H1 (cell line): ENCODE results near the gene DDX51. TPM values are rescaled to one million over a fixed set of nuclear protein-coding genes. Genes with fewer than 3 reads are reported as not detected.
A peak's percentile ranks its signal among the peaks of the same experiment; 100 is the strongest.

Experiments used
- CTCF ChIA-PET: fragments of 300-600 bp; sonication (Branson Sonifier 250); formaldehyde crosslinking; loops from one replicate; lab custom pipeline; 2021; ENCODE audit not compliant: partially characterized antibody; lab: Charles Lee
- POLR2A ChIA-PET: fragments of 300-600 bp; sonication (Branson Sonifier 250); formaldehyde crosslinking; loops from one replicate; lab custom pipeline; 2021; ENCODE audit warnings: inconsistent platforms; ENCODE audit not compliant: partially characterized antibody; lab: Charles Lee
- DNase-seq, 2 experiments: peaks; one replicate each; pipeline versions ENCODE4 v3.0.0 to v3.0.0-alpha.2; 2010 to 2022; ENCODE audit warnings: low spot score in 2 of 2, low read depth in 1 of 2, mixed read lengths in 1 of 2
- FAIRE-seq: peaks from 2 replicates; lab custom pipeline; 2011; peaks lifted over from hg19 to GRCh38; lab: Jason Lieb, UNC
- H2AFZ ChIP-seq: 2 replicates; pipeline ENCODE4 v1.8.1; 2012; ENCODE audit warnings: low read length, inconsistent platforms
- H2AK5ac ChIP-seq: 2 replicates; pipeline ENCODE4 v1.6.1; 2013; ENCODE audit warnings: low read depth, low read length
- H2BK120ac ChIP-seq: replicated peaks from 2 replicates; pipeline ENCODE3; 2013; ENCODE audit warnings: low read depth, low read length, inconsistent platforms
- H2BK12ac ChIP-seq: 2 replicates; pipeline ENCODE4 v1.6.1; 2013; ENCODE audit warnings: low read depth, low read length
- H2BK15ac ChIP-seq: 2 replicates; pipeline ENCODE4 v1.6.1; 2013; ENCODE audit warnings: low read length
- H2BK20ac ChIP-seq: 2 replicates; pipeline ENCODE4 v1.6.1; 2013; ENCODE audit warnings: low read length
- H2BK5ac ChIP-seq: 2 replicates; pipeline ENCODE4 v1.6.1; 2013; ENCODE audit warnings: low read depth, low read length
- H3K14ac ChIP-seq: 2 replicates; pipeline ENCODE4 v1.6.1; 2013; ENCODE audit warnings: inconsistent platforms; ENCODE audit not compliant: insufficient read length
- H3K18ac ChIP-seq: 2 replicates; pipeline ENCODE4 v1.6.1; 2013; ENCODE audit warnings: low read length; ENCODE audit errors: extremely low read depth
- H3K23ac ChIP-seq: 2 replicates; pipeline ENCODE4 v1.6.1; 2013; ENCODE audit warnings: inconsistent platforms; ENCODE audit not compliant: insufficient read length
- H3K23me2 ChIP-seq: 2 replicates; pipeline ENCODE4 v1.6.1; 2013; ENCODE audit warnings: low read depth, low read length
- H3K27ac ChIP-seq: 2 replicates; pipeline ENCODE4 v1.6.1; 2011; ENCODE audit warnings: low read depth, low read length, inconsistent platforms
- H3K27me3 ChIP-seq, 4 experiments: replicated peaks in 1 of 4; 1 replicate in 1 of 4; 2 replicates in 3 of 4; pipeline versions ENCODE4 v1.6.1 to v1.8.1; 2011 to 2013; ENCODE audit warnings: low read length in 3 of 4, mild to moderate bottlenecking in 3 of 4, inconsistent platforms in 2 of 4, mixed read lengths in 2 of 4, moderate library complexity in 1 of 4; ENCODE audit not compliant: control insufficient read depth in 3 of 4, insufficient read depth in 3 of 4; ENCODE audit errors: extremely low read depth in 1 of 4
- H3K36me3 ChIP-seq, 4 experiments: 2 replicates each; pipeline versions ENCODE4 v1.6.1 to v1.8.1; 2011 to 2013; ENCODE audit warnings: mild to moderate bottlenecking in 4 of 4, low read length in 3 of 4, moderate library complexity in 2 of 4, control low read depth in 1 of 4, inconsistent platforms in 1 of 4; ENCODE audit not compliant: insufficient read depth in 4 of 4, control insufficient read depth in 2 of 4
- H3K4ac ChIP-seq: replicated peaks from 2 replicates; pipeline ENCODE3; 2013; ENCODE audit warnings: low read length, low read depth, mixed read lengths, inconsistent platforms; ENCODE audit not compliant: insufficient read length
- H3K4me1 ChIP-seq, 4 experiments: replicated peaks in 1 of 4; 1 replicate in 1 of 4; 2 replicates in 3 of 4; pipeline versions ENCODE4 v1.6.1 to v1.8.1; 2011 to 2013; ENCODE audit warnings: low read length in 3 of 4, inconsistent platforms in 2 of 4, mixed read lengths in 1 of 4; ENCODE audit not compliant: insufficient read depth in 4 of 4, control insufficient read depth in 3 of 4
- H3K4me2 ChIP-seq, 2 experiments: 2 replicates each; pipeline versions ENCODE4 v1.6.1 to v1.8.1; 2011 to 2013; ENCODE audit warnings: low read depth in 2 of 2, low read length in 2 of 2, control low read depth in 1 of 2, inconsistent platforms in 1 of 2, mild to moderate bottlenecking in 1 of 2; ENCODE audit not compliant: insufficient read depth in 1 of 2
- H3K4me3 ChIP-seq, 4 experiments: fragments of 200-600, 300-600 bp in 1 of 4; sonication (generic), shearing (Covaris generic), sonication (Bioruptor Twin) in 1 of 4; 2 replicates each; pipeline versions ENCODE4 v1.5.1 to v1.8.1; 2011 to 2016; ENCODE audit warnings: low read length in 4 of 4, low read depth in 3 of 4, control low read depth in 2 of 4, inconsistent platforms in 2 of 4, mild to moderate bottlenecking in 2 of 4, mixed read lengths in 1 of 4, moderate library complexity in 1 of 4; ENCODE audit not compliant: insufficient read depth in 2 of 4; ENCODE audit errors: extremely low read depth in 1 of 4
- H3K56ac ChIP-seq: replicated peaks from 2 replicates; pipeline ENCODE3; 2013; ENCODE audit warnings: low read depth, mild to moderate bottlenecking, mixed read lengths, low read length, inconsistent platforms; ENCODE audit not compliant: insufficient read length
- H3K79me1 ChIP-seq: 2 replicates; pipeline ENCODE4 v1.6.1; 2013; ENCODE audit warnings: low read depth, low read length, control low read depth
- H3K79me2 ChIP-seq, 2 experiments: 2 replicates each; pipeline versions ENCODE4 v1.6.1 to v1.8.1; 2012 to 2013; ENCODE audit warnings: low read length in 2 of 2, mild to moderate bottlenecking in 2 of 2, inconsistent platforms in 1 of 2; ENCODE audit not compliant: insufficient read depth in 2 of 2, control insufficient read depth in 1 of 2
- H3K9ac ChIP-seq, 4 experiments: replicated peaks in 1 of 4; 1 replicate in 1 of 4; 2 replicates in 3 of 4; pipeline versions ENCODE4 v1.6.1 to v1.8.1; 2011 to 2013; ENCODE audit warnings: low read depth in 3 of 4, low read length in 3 of 4, control low read depth in 2 of 4, mild to moderate bottlenecking in 2 of 4, moderate library complexity in 2 of 4, inconsistent platforms in 1 of 4; ENCODE audit errors: extremely low read depth in 1 of 4
- H3K9me3 ChIP-seq, 2 experiments: 2 replicates each; pipeline versions ENCODE4 v1.6.1 to v1.8.1; 2012 to 2013; ENCODE audit warnings: mild to moderate bottlenecking in 2 of 2, moderate library complexity in 2 of 2, control low read depth in 1 of 2, inconsistent platforms in 1 of 2, low read depth in 1 of 2, low read length in 1 of 2, mixed read lengths in 1 of 2; ENCODE audit not compliant: insufficient read depth in 2 of 2
- H4K20me1 ChIP-seq, 2 experiments: replicated peaks in 1 of 2; 2 replicates each; pipeline versions ENCODE3 to v1.8.1; 2011 to 2013; ENCODE audit warnings: inconsistent platforms in 2 of 2, low read length in 2 of 2, mild to moderate bottlenecking in 1 of 2; ENCODE audit not compliant: insufficient read depth in 2 of 2, control insufficient read depth in 1 of 2
- H4K5ac ChIP-seq: 2 replicates; pipeline ENCODE4 v1.6.1; 2013; ENCODE audit warnings: low read length, low read depth, mixed read lengths, inconsistent platforms; ENCODE audit not compliant: insufficient read length
- H4K8ac ChIP-seq: 2 replicates; pipeline ENCODE4 v1.8.0; 2013; ENCODE audit warnings: mild to moderate bottlenecking, moderate library complexity, low read length, inconsistent platforms; ENCODE audit not compliant: insufficient read depth; ENCODE audit errors: extremely low read depth
- H4K91ac ChIP-seq: replicated peaks from 2 replicates; pipeline ENCODE3; 2013; ENCODE audit warnings: low read length, mixed read lengths, inconsistent platforms; ENCODE audit not compliant: insufficient read length
- CHD1 ChIP-seq: IDR thresholded peaks from 2 replicates; pipeline ENCODE4 v1.6.1; 2012; ENCODE audit warnings: low read depth, low read length, improper control_type of control experiment
- MAFK ChIP-seq: IDR thresholded peaks from 2 replicates; pipeline ENCODE4 v1.6.1; 2012; ENCODE audit warnings: low read depth, mild to moderate bottlenecking, improper control_type of control experiment, low read length
- PHF8 ChIP-seq: fragments of 200-600 bp; sonication (generic); conservative IDR thresholded peaks from 2 replicates; pipeline ENCODE4 v1.7.1; 2012; ENCODE audit warnings: low read depth, mild to moderate bottlenecking, inconsistent platforms, low read length, moderate library complexity
- ZNF274 ChIP-seq: IDR thresholded peaks from 2 replicates; pipeline ENCODE4 v1.7.0; 2012; ENCODE audit warnings: low read length, borderline replicate concordance; ENCODE audit errors: extremely low read depth
- WGBS, 2 experiments: shearing (Covaris generic) in 1 of 2; methylation state at CpG; one replicate each; pipeline versions ENCODE4 v1.1.6 to v1.1.7; 2013 to 2015; ENCODE audit warnings: low lambda C conversion rate in 2 of 2, mixed read lengths in 2 of 2, inconsistent platforms in 1 of 2, low coverage in 1 of 2, missing lambda C conversion rate in 1 of 2; ENCODE audit not compliant: insufficient replicate concordance in 2 of 2, insufficient coverage in 1 of 2, insufficient read length in 1 of 2; ENCODE audit errors: extremely low coverage in 1 of 2, missing lambda C conversion rate in 1 of 2; 5-methylcytosine and 5-hydroxymethylcytosine counted together
- polyA plus RNA-seq, 7 experiments: library from polyadenylated mRNA; depleted of rRNA in 3 of 7; stranded (reverse) in 5 of 7; unstranded in 2 of 7; fragments of >200 nt in 5 of 7; fragments of 200-250 nt in 2 of 7; gene quantifications; 1 replicate in 5 of 7; 2 replicates in 1 of 7; 4 replicates in 1 of 7; pipeline versions ENCODE4 v1.2.1 to v1.2.3, GENCODE V29; 2011 to 2013; ENCODE audit warnings: missing spikeins in 2 of 7, mixed read lengths in 2 of 7
- total RNA-seq: library from RNA; stranded (reverse); fragmentation: NEBNext Ultra II Directional; extraction: Animal tissue kit (Norgen Biotek cat#: 25700); gene quantifications from 2 replicates; pipeline ENCODE4 v1.2.1, GENCODE V29; 2021

DDX51 gene
- total and polyA plus RNA-seq, 2 of the 8 experiments (the other 6 are each of a cell fraction or from before 2014, with no cell fraction given) = 11.2 to 24.4 TPM

GRCh38 chr12:132174839-132175490 is 30.8 kb upstream of the DDX51 start:
- Histone ChIP-seq H3K79me1 (no peaks in the 10 kb centered on the region), H3K4me1 (0 out of 7 replicates have a peak, but pooled peaks cover 0 to 2% (median 0%) of the 10 kb centered on the region in 4 experiments), H2BK5ac (no peak overlapping the region), H2BK120ac (no peak overlapping the region), H2BK12ac (no peak overlapping the region), H2BK20ac (no peak overlapping the region), H3K14ac (no peak overlapping the region), H3K27ac (no peak overlapping the region), H3K4me2 (no peak overlapping the region), H3K18ac (no peak overlapping the region), H4K91ac (no peak overlapping the region), H3K9me3 (no peaks in the 10 kb centered on the region), H4K20me1 (peaks cover 0 to 4% of the 10 kb centered on the region in 2 experiments), H3K36me3 (no peaks in the 10 kb centered on the region; a peak in 1 of 8 replicates), H4K5ac (no peak overlapping the region), H3K4me3 (no peak overlapping the region), H3K23ac (no peak overlapping the region), H2AK5ac (no peak overlapping the region), H2AFZ (no peak overlapping the region), H4K8ac (peak overlapping the region; percentile 68; the same call in 1 of the 2 replicates), H3K9ac (no peak overlapping the region), H3K4ac (no peak overlapping the region), H3K27me3 (peaks cover 0 to 26% (median 20%) of the 10 kb centered on the region in 4 experiments; a peak in 4 of 7 replicates), H2BK15ac (no peak overlapping the region), H3K56ac (no peak overlapping the region), H3K23me2 (no peaks in the 10 kb centered on the region), H3K79me2 (no peaks in the 10 kb centered on the region)
- FAIRE-seq = no peak
- POLR2A ChIA-PET = interaction anchor here (2.0 kb wide), 1 partner anchor 13 kb away, joined by 10 read pairs; no protein-coding TSS in a partner anchor
- 87% methylated on average over 19 of the region's 25 CpGs; no CpG with 5 or more reads in 1 of the 2 experiments for WGBS, 2 experiments
- CTCF ChIA-PET = interaction anchor here (0.8 to 1.7 kb wide), 6 partner anchors 8 to 239 kb away, joined by 3 to 4 read pairs (median 4); no protein-coding TSS in a partner anchor
- no peak for DNase-seq
- TF ChIP-seq PHF8 = no peak
- TF ChIP-seq ZNF274 = no peak
- TF ChIP-seq MAFK = no peak
- no peak for TF ChIP-seq CHD1
